GM21423 (cell line): Measurements from ENCODE around the gene TPRG1L.

Experiments
- ATAC-seq: cut with Tn5 transposase; IDR thresholded peaks from one replicate; pipeline ENCODE4 v1.9.1; 2021; ENCODE audit warnings: mild to moderate bottlenecking, moderate library complexity; ENCODE audit not compliant: unreplicated experiment

The TPRG1L gene

DNA sequence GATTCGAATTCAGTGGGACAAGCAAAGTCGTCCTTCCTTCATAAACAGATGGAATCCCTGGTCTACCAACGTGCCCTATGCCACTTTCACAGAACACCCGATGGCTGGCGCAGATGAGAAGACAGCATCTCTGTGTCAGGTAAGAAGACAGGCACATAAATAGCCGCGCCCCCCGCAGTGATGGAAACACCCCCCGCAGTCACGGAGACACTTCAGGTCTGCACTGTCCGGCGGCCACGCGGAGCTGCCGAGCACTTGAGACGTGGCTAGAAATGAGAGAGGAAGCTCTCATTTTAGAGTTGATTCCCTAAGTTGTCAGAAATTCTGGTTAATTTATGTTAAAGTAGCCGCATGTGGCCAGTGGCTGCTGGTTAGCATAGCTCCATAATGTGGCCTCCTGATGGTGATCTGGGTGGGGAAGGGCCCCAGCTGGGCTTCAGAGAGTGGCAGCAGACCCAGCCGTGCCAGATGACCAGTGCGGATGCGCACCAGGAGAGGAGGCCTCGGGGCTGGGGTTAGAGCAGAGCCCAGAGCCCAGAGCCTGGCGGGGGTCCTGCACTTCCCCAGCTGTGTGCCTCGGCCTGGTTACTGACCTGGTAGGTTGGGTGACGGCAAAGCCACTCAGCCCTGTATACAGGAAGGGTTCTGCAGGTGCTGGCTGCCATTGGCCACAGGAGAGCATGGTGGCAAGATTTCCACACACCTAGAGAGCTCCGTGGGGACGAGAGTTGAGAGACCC is 2.9 kb downstream of the TPRG1L start:
- no peak for ATAC-seq

DNA sequence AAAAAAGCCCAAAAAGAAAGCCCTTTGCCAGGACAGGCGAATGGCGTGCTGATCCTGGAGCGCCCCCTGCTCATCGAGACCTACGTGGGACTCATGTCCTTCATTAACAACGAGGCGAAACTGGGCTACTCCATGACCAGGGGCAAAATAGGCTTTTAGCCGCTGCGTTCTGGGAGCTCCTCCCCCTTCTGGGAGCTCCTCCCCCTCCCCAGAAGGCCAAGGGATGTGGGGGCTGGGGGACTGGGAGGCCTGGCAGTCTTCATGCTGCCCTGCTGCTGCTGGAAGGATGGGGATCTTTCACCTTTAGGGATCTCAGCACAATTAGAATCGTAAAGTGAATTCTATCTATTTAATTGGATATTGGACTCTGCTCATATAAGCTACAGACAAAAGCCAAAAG is 3.6 kb downstream of the TPRG1L start:
- no peak for ATAC-seq

DNA sequence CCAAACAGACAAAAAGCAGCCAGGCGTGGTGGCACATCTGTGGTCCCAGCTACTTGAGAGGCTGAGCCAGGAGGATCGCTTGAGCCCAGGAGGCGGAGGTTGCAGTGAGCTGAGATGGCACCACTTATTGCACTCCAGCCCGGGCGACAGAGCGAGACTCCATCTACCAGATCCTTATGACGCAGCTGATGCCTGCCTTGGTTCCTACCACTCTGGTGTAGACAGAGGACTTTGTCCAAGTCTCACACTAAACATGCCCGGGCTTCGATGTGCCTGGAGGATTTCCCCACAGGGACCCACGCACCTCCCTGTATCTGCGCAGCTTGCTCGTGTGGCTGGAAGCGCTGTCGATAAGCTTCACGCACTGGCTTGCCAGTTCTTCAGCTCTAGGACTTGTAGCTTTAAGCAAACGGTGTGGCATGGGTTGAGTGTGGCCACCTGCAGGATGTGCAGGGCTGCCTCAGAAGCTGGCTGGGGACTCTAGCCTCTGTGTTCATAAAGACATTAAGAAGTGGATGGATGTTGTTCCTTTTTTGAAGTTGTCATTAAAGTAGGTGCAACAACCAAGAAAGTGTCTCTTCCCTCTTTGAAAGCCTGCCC is 4.8 kb downstream of the TPRG1L start:
- ATAC-seq, result no peak

DNA sequence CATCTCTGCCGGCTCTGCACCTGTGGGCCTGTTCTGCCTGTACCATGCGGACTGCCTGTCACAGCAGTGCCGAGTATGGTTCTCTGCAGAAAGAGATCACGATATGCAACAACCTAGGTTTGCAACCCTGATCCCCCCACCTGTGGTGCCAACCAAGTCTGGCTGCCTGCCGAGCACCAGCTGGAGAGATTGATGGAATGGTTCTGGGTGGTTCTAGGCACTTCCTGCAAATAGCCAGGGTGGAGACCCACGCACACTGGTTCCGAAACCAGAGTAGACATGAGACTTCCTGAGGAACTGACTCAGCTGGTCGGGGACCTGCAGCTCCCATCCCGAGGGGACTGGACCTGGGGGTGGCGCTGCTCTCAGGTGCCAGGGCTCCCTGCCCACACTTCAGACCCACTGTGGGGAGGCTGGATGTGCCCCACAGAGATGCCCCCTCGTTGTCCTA is 5.4 kb downstream of the TPRG1L start:
- no peak for ATAC-seq

DNA sequence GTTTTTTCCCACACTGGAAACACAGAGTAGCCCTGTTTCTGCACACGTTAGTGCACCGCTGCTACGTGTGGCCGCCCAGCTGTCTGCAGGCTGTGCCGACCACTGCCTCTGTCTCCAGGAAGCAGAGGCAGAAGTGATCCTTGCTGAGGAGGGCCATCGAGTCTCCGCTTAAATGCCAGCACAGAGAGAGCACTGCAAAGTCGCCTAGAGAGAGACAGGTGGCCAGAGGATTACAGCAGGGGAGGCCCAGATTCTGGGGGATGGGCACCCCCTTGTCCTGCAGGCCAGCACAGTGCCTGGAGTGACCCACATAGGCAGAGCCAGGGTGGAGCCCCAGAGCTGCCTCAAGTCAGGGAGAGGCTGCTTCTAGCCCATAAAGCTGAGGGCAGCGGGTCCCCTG is 6.1 kb downstream of the TPRG1L start:
- ATAC-seq, result no peak

DNA sequence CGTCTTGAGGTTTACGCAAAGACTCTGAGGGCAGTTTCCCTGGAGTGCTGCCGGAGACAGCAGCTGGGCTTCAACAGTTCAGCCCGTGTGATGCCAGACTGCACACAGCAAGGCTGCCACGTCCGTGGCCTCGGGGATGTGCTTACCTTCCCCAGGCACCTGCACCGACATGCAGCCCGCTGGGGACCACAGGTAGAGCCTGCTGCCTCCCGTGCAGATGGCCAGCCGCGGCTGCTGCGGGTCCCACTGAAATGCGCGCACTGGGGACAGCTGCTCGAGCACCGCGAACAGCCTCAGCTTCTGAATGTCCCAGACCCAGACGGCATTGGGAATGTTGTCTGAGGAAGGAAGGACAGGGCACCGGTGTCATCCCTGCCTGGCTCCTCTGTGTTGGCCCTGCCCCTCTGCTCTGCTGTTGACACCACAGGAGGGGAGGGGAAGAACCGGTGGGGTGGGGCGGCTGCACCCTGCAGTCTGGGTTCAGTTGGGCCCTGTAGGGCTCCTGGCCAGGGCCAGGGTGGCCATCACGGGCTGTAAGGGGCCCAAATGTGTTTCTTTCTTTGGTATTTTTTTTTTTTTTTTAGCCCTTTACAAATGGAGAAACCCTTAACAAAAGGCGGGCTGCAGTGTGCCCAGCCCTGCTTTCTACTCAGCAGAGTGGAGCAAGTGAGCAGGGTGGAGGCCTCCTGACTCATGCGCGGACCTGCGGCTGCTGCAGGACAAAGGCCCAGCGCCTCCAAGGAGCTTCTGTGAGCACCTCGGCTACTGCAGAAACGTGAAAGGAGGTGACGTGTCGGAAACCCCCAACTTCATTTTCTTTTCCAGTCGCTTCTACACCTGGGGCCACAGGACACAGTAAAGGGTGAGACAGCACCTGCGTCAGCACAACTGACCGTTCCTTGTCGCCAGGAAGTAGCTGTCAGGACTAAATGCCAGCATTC is 6.8 kb downstream of the TPRG1L start:
- no peak for ATAC-seq

DNA sequence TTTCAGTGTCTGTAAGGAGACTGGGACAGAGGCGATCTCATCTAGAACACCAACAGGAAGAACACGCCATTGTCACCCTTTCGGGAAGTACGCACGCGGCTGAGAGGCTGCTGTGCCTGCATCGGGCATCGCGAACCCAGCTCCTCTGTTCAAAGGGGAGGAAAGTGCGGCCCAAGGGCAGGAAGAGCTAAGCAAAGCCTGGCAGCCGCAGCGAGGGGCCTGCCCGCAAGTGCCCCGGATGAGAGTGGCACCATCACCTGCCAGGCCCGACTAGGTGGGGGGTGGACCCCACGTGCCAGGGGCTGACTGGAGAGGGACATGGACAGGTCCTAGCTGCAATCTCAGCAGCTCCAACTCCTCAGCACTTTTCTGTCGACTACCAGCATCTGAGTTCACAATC is 7.5 kb downstream of the TPRG1L start:
- no peak for ATAC-seq

DNA sequence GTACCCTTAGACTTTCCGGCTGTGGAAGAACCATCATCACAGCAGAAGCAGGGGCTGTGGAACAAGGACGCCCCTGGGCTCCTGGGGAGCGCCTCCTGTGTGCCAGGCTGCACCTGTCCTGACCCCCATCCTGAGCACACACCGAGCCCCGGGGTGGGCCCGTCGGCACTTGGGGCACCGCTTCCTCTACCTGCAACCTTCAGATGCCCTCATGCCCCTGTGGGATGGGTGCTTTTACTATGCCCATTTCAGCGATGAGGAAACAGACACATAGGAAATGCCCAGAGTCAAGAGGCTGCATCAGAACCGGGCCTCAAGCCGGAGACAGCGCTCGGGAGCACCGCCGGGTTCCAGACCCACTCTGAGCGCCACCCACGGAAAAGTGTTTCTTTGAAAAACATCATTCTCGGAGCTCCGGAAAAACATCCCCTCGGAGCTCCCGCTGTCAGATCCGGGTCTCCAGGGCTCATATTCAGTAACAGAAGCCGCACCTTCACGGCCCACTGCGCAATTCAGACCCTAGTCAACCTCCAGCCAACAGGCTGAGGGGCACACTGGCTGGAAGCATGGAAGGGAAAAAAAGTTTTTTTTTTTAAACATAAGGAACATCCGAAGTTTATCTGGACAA is 8.0 kb downstream of the TPRG1L start:
- ATAC-seq, result no peak

DNA sequence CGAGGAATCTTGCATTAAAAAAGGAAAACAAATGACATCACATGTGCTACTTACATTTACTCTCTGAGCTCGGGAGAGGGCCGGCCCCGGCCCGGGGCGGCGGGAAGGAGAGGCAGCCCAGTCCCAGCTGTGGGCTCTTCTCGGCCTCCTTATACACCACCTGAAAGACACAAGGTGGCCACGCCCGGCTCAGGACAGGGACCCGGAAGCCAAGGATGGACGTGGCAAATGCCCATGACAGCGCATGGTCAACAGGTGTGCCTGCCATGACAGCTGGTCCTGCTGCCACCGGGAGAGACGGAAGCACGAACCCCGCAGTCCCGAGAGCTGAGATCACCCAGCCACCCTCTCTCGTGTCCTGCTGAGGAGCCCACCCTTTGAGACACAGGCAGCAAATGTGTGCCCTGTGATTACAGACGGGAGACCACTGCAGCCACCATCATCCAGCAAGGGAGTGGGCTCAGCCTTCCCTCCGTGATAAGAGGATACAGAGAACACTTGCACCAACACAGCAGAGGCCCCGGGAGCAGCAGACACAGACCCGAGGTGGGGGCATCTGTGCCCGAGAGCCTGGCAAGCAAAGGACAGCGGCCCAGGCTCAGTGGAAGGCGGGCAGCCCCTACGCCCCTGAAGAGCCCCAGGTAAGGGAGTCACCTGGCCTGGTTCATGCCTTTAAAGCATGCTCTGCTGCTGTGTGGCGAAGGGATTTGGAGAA is 8.7 kb downstream of the TPRG1L start:
- ATAC-seq, result no peak

DNA sequence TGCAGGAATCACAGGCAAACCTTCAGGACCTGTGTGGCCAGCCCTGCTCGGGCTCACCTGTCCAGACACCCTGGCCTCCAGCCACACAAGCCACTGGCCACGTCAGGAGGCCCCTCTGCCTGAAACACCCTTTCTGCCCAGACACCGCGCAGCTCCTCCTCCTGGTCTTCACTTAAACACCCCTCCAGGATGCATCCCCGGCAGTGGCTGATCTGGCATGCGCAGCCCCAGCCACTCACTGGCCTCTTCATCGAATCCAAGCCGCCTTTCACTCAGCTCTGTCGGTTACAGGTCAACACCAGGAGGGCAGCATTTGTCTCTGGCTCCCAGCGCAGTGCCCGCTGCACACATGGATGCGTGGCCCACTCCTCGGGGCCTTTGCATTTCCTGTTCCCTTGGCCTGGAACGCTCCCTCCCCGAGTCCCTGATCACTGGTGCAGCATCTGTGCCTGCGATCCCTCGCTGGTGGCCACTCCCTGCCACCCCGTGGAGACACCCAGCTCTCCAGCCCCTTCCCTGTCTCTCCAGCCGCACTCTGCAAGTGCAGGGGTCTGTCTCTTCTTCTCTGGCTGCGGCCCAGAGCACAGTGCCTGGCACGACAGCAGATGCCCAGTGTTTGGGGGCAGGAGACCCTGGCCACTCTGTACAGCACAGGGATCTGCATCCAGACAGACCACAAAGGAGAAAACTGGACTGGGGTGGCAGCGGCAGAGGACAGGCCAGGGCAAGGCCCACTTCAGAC is 9.4 kb downstream of the TPRG1L start:
- no peak for ATAC-seq

DNA sequence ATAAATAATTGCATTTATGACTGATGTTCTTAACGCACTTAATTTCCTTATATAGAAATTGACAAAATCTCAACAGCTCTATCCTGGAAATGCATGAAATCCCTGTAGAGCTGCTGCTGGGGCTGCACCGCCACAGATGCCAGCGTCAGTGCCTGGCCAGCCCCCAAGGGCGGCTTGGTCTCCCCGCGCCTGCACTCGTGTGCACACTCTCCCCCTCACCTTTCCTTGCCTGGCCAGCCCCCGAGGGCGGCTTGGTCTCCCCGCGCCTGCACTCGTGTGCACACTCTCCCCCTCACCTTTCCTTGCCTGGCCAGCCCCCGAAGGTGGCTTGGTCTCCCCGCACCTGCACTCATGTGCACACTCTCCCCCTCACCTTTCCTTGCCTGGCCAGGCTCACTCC is 11.3 kb downstream of the TPRG1L start:
- no peak for ATAC-seq

DNA sequence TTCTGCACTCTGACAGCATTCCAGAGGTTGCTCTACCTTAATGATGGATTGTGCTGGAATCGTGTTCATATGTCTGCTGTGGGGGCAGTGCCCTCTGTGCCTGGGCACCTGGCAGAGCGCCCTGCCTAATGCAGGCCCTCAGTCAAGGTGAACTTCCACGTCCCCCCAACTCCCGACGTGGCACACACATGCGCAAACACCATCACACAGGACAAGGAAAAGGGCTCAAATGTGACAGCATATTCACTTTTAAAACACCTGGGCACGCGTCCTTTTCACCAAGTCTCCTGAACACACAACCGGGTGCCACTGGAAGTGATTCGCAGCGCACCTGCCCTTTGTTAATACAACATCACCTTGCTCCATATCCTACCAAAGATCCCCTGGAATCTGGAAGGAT is 11.7 kb downstream of the TPRG1L start:
- ATAC-seq, result no peak

DNA sequence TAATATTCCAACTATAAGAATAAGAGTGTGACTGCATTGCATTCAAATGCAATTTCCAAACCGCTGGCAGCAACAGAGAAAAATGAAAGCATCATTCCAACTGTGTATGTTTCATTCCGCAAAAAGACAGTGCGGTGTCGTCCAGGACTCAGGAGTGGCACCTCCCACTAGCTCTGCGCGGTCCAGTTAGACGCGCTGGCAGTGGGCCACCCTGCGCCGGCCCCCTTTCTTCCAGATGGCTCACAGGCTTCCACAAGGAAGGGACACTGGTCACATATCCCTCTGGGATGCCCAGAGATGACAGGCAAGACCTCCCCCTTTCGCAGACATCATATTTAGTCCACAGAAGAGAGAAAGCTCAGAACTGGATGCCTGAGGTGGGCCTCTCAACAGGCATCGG is 13.2 kb downstream of the TPRG1L start:
- ATAC-seq, result no peak

DNA sequence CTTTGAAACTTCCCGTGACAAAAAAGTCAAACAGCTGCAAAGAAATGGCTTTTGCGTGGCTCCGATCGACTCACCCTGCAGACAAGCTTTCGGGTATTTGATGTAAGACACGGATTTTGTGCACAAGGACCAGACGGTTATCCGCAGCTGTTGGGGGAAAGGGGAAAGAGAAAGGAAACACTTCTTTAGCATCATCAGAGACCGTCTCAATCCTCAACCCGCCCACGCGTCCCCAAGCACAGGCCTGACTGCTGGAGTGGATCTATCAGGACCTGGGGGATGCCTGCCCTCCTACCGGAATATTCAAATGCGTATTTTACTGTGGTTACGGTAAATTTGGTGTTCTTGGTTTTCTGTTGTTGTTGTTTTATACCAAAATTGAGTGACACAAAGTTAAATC is 13.9 kb downstream of the TPRG1L start:
- ATAC-seq, result no peak

DNA sequence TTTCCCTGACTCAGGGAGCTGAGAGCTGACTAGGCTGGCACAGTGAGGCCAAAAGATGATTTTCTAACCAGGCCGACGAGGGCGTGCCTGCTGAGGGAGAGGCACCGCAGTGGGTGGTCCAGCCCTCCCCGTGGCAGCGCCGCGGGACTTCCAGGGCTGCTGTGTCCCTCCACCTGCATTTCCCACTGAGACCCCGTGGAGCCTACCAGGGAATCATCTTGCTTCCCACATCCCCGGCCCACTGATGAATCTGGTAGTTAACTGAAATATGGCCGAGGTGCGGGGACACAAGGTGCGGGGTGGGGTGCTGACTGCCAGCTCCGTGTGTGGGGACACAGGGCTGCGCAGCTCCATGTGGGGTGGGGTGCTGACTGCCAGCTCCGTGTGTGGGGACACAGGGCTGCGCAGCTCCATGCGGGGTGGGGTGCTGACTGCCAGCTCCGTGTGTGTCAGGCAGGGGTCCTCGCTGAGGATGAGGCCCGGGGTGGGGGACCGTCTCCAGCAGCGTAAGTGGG is 14.6 kb downstream of the TPRG1L start:
- ATAC-seq, result no peak

DNA sequence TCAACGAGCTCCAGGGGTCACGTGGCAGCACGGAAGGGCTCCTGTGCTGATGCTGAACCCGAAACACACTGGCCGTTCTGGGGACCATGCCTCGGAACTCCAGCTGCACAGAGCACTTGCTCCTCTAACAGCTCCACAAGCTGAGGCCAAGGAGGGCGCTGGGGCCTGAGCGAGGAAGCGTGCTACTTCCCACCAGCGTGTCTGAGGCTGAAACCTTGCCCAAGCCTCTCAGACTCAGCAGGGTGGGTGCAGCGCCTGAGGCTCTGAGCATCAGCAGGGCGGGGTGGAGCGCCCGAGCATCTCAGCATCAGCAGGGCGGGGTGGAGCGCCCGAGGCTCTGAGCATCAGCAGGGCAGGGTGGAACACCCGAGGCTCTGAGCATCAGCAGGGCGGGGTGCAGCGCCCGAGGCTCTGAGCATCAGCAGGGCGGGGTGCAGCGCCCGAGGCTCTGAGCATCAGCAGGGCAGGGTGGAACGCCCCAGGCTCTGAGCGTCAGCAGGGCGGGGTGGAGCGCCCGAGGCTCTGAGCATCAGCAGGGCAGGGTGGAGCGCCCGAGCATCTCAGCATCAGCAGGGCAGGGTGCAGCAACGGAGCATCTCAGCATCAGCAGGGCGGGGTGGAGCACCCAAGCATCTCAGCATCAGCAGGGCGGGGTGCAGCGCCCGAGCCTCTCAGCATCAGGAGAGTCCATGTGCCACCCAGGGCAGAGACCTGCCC is 15.5 kb downstream of the TPRG1L start:
- no peak for ATAC-seq

DNA sequence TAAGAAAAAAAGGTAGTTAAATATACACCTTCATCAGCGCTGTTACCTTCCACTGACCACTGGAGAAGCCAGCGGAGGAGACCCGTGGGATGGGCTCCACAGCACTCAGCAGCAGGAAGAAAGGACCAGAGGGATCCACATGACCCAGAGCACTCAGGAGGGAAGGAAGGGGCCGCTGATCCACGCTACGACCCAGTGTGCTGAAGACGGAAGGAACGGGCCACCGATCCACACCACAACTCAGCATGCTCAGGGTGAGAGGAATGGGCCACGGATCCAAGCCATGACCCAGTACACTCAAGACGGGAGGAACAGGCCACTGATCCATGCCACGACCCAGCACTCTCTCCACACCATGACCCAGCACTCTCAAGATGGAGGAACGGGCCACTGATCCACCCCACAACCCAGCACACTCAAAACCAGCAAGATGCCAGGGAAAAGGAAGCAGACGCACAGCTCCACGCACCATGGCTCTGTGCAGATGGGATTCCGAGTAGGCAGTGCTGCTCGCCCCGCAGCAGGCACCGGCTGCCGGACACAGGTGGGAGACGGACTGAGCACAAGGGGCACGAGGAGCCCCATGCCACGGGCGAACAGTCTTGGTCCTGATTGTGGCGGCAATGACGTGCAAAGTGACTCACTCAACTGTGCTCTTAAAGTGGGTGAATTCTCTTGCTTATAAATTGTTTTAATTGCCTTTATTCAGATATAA is 16.4 kb downstream of the TPRG1L start:
- ATAC-seq, result no peak

DNA sequence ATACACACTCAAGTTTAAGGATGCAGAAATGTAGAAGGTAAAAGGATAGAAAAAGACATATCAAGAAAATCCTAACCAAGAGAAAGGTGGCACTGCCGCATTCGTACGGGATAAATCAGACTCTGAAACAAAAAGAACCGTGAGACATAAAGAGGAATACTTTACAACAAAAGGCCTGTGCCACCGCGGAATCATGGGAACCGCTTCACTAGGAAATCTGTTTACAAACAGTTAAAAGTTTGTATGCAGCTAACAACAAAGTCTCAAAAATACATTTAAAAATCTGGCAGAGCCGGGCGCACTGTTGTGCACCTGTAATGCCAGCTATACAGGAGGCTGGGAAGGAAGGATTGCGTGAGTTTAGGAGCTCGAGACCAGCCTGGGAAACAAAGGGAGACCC is 17.0 kb downstream of the TPRG1L start:
- no peak for ATAC-seq
